GM18520 (cell line): ENCODE results near the gene NMNAT2.

Experiments
- ATAC-seq: cut with Tn5 transposase; IDR thresholded peaks from one replicate; pipeline ENCODE4 v1.9.1; 2021; ENCODE audit not compliant: unreplicated experiment

NMNAT2 gene

DNA sequence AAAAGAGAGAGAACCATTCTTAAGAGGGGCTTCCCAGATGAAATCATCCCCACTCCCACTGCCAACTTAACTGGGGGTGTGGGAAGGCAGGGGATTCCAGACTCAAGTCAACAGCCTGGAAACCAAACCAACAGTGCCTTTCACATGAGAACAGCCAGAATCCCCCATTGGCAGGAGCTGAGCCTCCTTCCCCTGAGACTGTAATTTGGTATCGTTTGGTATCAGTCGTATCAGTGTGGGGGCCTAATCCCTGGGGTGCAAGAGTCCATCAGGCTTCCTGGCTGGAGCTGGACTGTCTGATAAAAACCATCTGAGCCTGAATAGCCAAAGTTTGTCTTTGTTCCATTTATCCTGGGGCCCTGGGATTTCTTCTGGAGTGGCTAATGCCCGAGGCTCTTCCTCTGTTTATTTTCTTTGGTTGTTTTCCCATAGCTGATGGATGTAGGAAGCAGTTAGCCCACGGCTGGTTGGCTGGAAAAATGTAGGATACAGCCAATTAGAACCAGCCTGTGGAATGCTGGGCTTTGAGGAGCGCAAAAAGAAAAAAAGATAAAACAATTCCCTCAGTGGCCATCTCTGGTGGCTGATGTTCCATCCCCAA lies 147.5 kb downstream of the NMNAT2 start:
- ATAC-seq: no peak

DNA sequence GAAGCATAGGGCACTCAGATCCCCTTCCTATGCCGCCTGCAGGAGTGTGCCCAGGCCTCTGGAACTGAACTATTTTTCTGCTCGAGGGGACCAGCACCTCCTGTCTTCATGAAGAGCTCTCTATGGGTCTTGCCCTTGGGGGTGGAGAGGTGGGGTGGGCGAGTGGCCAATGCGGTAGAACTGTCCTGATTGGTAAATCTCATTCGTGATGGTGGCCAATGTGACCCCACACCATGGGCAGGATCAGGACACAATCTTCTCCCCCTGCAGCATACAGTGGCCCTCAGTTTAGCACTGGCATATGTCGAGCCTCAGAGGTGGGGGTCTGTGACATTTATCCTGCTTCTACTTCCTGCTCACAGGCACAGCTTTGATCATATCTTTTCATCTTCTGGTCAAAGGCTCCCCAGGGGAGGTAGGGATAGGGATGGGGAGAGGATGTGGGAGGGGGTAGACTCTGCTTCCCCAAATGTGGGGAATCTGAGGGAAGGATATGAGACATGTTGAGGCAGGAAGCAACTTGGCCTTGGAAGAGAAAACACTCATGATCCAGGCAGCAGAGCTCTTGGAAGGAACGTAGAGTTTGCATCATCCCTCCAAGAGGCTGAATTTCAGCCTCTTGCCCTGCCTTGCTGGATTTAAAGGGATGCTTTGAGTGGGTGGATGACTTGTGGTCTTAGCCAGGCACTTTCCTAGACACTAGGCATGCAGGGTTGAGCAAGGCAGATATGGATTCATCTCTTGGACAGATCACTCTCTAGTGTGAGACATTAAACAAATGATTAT lies 150.3 kb downstream of the NMNAT2 start:
- no peak for ATAC-seq

DNA sequence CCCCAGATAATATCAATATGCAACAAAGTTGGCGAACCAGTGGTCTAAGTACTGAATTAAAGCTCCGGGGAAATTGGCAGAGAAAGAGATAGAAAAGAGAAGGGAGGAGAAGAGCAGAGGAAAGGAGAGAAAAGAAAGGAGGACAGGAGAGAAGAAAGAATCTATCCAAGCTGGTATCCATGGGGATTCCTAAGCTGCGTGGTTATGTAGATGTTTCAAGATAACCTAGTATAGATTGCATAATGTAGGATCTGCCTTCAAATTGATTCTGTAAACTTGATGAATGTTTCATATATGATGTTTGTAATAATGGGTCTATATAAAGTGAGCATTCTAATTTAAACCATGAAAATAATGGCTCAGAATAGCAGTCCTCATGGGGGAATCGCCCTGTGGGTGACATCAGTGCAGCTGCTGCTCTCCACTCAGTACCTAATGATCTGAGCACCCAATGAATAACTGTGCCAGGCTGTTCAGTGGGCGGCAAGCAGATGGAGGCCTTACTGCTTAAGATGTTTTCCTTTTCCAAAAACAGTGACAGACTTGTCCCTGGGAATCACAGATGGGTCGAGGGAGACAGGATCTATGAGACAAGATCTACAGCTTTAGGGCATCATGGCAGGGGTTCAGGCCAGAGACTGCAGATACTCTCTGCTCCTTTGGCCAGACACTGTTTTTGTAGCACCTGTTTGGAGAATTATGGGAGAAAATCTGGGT lies 154.1 kb downstream of the NMNAT2 start:
- no peak for ATAC-seq

DNA sequence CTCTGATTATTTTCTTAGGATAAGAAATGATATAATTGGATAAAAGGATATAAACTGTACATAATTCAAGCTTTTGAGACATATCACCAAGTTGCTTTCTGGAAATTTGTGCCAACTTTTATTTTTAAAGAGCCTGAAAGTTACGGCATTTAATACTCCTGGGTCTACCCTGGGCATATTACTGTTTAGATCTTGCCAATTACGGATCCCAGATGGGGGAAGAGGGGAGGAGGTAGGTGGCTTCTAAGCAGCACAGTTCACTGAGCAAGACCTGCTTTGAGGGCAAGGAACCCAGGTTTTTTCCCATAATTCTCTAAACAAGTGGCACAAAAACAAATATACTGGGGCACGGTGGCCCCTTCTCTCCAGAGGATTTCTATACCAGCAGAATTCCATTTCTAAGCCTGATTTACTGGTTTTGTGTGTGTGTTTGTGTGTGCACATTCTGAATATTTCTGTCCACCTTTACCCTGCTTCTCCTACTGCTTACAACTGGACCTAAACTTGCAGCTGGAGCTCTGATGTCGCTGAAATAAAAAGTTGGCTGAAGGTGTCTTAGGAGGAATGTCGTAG lies 155.5 kb downstream of the NMNAT2 start:
- ATAC-seq: no peak

DNA sequence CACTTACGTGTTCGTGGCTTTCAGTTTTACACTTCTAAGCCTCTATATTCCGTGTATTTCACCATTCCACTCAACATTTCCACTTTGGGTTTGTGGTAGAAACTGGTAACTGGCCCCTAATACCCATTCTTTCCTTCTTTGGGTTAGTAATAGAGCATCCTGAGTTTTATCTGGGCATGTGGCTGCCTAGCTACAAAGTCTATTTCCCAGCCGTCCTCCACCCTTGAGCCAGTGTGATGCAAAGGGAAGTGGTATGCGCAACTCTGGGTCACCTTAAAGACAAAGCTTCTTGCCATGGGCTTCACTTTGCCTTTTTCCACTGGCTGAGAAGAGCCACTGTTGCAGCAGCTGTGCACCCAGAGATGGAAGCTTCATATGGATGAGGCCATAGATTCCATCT lies 158.3 kb downstream of the NMNAT2 start:
- no peak for ATAC-seq

DNA sequence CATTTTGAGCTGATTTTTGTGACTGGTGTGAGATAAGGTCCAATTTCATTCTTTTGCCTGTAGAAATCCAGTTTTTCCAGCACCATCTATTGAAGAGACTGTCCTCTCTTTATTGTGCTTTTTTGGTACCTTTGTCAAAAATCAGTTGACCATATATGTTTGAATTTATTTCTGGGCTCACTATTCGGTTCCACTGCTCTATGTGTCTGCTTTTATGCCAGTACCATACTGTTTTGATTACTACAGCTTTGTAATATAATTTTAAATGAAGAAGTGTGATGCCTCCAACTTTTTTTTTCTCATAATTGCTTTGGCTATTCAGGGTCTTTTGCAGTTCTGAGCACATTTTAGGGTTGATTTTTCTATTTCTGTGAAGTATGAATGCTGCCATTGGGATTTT lies 163.1 kb downstream of the NMNAT2 start:
- no peak for ATAC-seq

DNA sequence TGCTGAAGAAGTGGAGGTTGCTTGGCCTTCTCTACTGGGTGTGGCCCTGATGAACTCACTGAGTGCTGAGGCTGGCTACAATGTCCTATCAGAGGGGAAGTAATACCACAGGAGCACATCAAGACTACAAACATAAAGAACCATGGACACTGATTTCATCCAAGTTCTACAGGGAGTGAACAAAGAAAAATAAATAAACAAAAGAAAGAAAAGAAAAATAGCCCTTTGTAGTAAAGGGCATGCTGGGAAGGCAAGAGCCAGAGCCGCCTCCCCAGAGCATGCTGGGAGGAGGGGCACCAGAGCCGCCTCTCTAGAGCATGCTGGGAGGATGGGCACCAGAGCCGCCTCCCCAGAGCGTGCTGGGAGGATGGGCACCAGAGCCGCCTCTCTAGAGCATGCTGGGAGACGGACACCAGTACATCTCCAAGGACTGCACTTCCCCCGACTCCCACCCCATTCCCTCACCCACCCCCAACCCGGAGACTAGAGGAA lies 166.2 kb downstream of the NMNAT2 start:
- ATAC-seq: no peak

DNA sequence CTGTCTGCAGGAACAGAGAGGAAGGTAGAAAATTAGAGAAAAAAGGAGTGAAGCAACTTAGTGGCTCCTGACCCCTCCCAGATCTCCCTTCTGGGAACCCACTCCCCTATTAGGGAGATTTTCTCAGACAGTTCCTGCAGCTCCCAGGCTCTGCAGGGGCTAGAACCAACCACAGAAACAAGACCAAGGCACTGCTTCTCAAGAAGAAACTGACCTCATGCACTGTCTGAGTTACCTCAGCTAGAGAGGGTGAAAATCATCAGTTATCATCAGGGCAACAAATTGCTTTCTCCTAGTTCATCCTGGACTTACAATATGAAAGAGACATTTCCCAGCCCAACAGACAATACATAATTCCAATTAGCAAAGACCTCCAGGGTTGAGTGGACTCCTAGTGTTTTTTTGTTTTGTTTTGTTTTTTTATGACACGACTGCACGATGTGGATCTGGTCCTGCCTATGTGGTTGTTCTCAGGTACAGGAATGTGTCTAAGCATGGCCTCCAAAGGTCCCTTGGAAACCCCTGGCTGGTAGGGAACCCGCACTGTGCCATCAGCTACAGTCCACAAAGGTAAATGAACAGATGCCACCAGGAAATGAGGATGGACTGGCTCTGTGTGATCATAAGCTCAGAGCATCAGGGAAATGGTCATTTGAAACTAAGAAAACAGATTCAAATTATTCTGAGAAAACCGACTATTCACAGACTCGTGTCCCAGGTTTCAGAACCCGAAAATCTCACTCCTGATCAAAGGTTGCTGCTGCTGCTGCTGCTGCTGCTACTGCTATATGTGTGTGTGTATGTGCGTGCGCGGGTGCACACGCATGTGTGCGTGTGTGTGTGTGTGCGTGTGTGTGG lies 166.8 kb downstream of the NMNAT2 start:
- ATAC-seq: no peak

DNA sequence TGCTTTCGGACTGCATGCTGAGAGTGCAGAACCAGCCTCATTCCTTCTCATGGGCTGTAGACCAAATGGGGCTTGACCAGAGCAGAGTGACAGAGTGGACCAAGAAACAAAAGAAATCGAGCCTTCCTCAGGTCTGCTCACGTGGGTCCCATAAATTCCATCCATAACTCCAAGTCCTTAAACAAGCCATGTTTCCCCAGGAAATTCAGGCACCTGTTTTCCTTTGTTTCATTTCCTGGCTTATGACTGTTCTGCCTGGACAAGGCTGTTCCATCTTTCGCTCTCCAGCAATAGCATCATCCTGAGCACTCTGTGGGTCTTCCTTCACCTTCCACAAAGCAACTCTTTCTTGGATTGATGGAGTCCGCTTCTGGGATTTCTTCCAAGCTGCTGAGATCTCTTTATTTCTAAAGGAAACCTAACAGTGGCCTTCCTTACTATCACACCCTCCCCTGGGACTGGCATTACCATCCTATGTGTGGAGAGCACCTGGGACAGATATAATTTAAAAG lies 168.2 kb downstream of the NMNAT2 start:
- no peak for ATAC-seq

DNA sequence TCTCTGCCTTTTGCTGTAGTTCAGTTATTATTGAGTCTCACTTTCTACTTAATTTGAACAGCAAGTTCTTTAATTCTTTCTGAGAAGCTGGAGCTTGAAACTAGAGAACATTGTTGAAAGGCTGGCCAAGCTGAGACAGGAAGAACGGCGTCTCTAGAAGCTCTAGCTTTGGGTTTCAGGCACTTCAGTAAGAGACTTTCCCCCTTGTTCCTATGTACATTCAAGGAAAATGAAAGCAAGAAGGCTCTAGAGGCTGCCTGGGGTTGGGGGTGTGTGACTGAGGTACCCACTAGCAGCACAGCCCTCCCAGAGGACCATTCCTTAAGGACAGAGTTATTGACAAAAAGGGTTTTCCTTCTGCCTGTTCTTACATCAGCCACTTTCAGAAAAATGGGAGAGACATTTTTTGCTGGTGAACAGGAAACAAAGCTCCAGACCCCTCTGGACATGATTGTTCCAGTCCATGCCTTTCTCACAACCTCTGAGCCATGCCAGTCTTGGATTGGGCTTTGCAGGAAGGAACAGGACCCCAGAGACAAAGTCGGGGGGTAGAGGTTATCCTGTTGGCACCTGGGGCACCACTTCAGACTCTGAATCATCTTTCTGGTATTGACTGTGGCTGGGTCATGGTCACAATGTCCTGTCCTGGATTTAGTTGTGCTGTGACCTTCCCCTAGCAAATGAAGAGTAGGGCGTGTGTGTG lies 169.0 kb downstream of the NMNAT2 start:
- ATAC-seq: no peak

DNA sequence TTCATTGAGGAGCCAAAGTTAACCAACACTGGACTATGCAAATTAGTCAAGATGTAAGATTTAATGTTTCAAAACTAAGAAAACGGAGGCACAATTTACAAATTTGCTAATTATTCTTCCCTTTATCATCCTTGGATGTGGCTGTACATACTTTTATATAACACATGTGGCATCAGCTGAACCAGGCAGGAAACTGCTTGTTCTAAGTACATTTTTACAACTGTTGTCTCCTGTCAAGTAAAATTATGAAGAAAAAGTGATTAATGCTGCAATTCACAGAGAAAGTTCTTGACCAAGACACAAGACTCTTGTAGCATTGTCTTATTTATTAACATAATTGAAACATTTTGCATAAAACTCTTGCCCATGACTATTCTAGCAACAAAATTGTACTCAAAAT lies 170.2 kb downstream of the NMNAT2 start:
- ATAC-seq: no peak

DNA sequence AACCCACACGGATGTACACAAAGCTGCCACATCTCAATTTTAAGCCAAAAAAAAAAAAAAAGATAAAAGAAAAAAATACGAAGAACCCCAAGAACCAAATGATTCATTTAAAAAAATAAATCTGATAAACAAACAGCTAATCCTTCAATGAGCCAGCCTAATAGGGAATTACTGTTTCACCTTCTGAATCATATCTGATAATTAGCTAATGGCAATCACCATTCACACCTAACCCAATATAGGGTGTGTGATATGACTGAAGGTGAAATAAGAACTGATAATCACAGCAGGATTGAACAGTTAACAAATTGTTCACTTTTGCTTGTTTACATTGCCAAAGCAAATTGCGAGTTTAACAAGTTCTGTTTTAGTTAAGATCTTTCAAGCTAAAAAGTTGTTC lies 170.7 kb downstream of the NMNAT2 start:
- no peak for ATAC-seq

DNA sequence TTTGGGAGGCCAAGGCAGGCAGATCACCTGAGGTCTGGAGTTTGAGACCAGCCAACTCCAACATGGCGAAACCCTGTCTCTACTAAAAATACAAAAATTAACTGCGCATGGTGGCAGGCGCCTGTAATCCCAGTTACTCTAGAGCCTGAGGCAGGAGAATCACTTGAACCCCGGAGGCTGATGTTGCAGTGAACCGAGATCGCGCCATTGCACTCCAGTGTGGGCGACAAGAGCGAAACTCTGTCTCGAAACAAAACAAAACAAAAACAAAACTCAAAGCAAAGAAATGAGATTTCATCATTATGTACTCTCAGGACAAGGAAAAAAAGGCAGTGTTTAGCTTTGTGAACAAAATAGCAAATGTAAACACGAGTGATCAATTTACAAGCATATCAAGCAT lies 171.1 kb downstream of the NMNAT2 start:
- no peak for ATAC-seq

DNA sequence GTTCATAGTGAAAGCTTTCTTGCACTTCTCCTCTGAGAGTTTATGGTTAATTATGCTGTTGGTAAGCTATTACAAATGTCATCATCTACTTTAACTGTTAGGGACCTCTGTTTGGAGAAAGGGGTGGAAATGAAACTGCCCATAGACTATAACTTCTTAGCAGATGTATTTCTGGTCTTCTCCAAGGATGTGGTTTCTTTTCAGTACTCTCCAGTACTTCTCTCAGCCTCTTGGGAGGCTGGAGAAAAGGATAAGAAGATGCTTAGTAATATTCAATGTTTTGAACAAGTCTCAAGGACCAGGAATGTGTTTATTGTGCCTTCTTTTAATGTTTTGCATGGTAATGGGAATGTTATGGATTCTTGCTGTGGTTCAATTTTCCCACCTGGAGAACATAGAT lies 171.7 kb downstream of the NMNAT2 start:
- ATAC-seq: no peak

DNA sequence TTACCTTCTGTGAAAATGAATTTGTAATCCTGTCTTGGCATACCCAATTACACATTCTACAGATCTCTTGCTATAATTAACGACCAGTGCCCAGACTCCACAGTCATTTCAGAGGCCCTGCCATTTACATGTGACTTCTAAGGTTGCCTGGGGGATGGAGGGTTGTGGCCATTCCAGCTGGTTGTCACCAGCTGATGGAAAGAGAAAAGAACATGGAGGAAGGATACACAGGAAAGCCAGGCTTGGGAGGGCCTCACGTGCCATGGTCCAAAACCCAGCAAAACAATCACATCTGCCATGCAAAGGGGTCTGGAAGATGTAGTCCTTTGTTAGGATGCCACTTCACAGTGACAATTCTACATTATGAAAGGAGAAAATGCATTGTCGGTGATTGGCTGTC lies 172.8 kb downstream of the NMNAT2 start:
- no peak for ATAC-seq

DNA sequence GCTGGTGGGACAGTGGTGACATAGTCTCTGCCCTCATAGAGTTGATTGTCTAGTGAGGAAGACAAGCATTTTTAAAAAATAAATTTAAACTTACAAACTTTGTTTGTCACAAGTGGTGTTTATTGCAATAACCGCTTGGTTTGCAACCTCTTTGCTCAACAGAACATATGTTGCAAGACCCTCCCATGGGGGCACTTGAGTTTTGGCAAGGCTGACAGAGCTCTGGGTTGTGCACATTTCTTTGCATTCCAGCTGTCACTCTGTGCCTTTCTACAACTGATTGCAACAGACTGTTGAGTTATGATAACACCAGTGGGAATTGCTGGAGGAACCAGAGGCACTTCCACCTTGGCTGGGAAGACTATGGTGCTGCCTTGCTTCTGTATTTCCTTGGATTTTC lies 173.7 kb downstream of the NMNAT2 start:
- no peak for ATAC-seq

DNA sequence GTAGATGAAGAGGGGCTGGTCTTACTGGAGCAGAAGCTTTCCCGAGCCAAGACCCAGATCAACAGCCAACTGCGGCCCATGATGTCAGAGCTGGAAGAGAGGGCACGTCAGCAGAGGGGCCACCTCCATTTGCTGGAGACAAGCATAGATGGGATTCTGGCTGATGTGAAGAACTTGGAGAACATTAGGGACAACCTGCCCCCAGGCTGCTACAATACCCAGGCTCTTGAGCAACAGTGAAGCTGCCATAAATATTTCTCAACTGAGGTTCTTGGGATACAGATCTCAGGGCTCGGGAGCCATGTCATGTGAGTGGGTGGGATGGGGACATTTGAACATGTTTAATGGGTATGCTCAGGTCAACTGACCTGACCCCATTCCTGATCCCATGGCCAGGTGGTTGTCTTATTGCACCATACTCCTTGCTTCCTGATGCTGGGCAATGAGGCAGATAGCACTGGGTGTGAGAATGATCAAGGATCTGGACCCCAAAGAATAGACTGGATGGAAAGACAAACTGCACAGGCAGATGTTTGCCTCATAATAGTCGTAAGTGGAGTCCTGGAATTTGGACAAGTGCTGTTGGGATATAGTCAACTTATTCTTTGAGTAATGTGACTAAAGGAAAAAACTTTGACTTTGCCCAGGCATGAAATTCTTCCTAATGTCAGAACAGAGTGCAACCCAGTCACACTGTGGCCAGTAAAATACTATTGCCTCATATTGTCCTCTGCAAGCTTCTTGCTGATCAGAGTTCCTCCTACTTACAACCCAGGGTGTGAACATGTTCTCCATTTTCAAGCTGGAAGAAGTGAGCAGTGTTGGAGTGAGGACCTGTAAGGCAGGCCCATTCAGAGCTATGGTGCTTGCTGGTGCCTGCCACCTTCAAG lies 174.8 kb downstream of the NMNAT2 start:
- no peak for ATAC-seq

DNA sequence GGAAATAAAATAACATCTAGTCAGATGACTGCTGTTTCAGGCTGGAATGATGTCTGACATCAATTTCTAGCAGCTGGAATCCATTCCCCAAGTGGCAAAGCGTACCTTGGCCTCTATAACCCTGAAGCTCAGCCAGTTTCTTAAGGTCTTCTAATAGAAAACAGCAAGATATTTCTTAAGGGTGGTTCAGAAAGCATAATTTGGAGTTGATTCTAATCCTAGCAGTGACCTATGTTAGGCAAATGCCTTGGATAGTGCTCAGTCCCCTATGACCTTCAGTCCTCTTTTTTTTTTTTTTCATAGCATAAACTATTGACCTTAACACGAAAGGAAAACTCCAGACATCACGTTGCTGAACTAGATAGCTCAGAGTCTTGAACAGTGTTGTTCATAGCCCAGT lies 175.6 kb downstream of the NMNAT2 start:
- ATAC-seq: no peak

DNA sequence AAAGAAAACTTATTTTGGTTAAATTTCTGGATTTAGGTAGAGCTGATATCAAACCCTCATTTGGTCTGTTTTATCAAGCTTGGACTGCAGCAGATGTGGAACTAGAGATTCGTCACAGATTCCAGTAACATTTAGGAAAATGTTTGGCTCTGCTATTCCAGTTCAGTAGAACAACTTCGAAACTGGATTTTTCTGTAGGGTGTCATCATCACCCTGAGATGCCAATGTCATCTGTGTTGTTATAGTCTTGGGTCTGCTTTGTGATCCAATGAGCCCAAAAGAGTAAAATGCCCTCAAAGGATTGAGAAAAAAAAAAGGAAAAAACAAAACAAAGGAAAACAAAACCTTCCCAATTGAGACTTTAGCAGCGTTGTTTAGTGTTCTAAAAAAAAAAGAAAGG lies 176.7 kb downstream of the NMNAT2 start:
- ATAC-seq: no peak
